Vagina (tissue), 2 donors: Measurements from ENCODE around the gene P2RX7.

Experiments used
- POLR2A ChIP-seq, 2 donors: fragments of 450-650 bp; IDR thresholded peaks; one replicate each; pipeline ENCODE4 v1.6.1; 2017; ENCODE audit warnings: antibody characterized with exemption in 2 of 2, mild to moderate bottlenecking in 2 of 2, moderate library complexity in 2 of 2
- POLR2AphosphoS5 ChIP-seq, 2 donors: sonication (generic); formaldehyde crosslinking; IDR thresholded peaks; one replicate each; pipeline ENCODE4 v1.9.0; 2017; ENCODE audit warnings: antibody characterized with exemption in 2 of 2, mild to moderate bottlenecking in 2 of 2, low read depth in 1 of 2; ENCODE audit not compliant: insufficient read depth in 1 of 2
- TF ChIP-seq, protein P1 (sequence below), 3 experiments: fragments of 450-650 bp in 2 of 3; fragments of 200-600 bp in 1 of 3; sonication (generic) in 1 of 3; IDR thresholded peaks; one replicate each; pipeline ENCODE4 v1.5.1; 2017 to 2019; ENCODE audit warnings: antibody characterized with exemption in 3 of 3, mild to moderate bottlenecking in 2 of 3, moderate library complexity in 2 of 3

DNA sequence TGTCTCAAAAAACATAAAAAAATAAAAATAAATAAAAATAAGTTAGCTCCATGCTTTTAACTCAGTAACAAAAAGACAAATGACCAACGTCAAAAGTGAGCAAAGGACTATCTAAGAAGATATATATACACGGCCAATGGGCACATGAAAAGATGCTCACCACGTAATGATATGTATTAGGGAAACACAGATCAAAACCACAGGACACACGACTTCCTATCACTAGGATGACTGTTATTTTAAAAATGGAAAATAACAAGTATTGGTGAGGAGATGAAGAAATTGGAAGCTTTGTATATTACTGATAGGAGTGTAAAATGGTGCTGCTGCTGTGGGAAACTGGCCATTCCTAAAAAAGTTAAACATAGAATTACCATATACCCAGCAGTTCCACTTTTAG is 20.2 kb upstream of the P2RX7 start:
- TF ChIP-seq, protein P1, sequence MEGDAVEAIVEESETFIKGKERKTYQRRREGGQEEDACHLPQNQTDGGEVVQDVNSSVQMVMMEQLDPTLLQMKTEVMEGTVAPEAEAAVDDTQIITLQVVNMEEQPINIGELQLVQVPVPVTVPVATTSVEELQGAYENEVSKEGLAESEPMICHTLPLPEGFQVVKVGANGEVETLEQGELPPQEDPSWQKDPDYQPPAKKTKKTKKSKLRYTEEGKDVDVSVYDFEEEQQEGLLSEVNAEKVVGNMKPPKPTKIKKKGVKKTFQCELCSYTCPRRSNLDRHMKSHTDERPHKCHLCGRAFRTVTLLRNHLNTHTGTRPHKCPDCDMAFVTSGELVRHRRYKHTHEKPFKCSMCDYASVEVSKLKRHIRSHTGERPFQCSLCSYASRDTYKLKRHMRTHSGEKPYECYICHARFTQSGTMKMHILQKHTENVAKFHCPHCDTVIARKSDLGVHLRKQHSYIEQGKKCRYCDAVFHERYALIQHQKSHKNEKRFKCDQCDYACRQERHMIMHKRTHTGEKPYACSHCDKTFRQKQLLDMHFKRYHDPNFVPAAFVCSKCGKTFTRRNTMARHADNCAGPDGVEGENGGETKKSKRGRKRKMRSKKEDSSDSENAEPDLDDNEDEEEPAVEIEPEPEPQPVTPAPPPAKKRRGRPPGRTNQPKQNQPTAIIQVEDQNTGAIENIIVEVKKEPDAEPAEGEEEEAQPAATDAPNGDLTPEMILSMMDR (IDR thresholded peaks at IDR 0.05) = no peak
- TF ChIP-seq POLR2A (IDR thresholded peaks at IDR 0.05) = no peak
- TF ChIP-seq POLR2AphosphoS5 (IDR thresholded peaks at IDR 0.05; ENCODE audit: insufficient read depth in 1 of 2, low read depth in 1 of 2) = no peak
